T-helper 2 cell (primary cell): ENCODE measurements around the gene PGLYRP1.

ENCODE experiments used
- DNase-seq, 5 experiments: peaks; one replicate each; pipeline versions ENCODE4 v3.0.0 to v3.0.0-alpha.2; 2012 to 2022

The PGLYRP1 gene

GRCh38 chr19:45999653-46000121 lies 23.2 kb downstream of the PGLYRP1 start:
- DNase-seq, result no peak

- DNase-seq, result no peak
These were observed 24.0 kb downstream of the PGLYRP1 start for GRCh38 chr19:45998834-45999233.

GRCh38 chr19:45996933-45997332 lies 25.9 kb downstream of the PGLYRP1 start:
- no peak for DNase-seq

GRCh38 chr19:45995715-45996385 lies 27.0 kb downstream of the PGLYRP1 start:
- DNase-seq, result no peak

GRCh38 chr19:45994998-45995714 lies 27.7 kb downstream of the PGLYRP1 start, which contains the start of gene CCDC61:
Gene CCDC61, plus strand, starts transcription at chr19:45995467. Its CDS starts 7,552 bp downstream, at chr19:46003019.
- peak; percentile 81 to 99 (median 94) for DNase-seq

GRCh38 chr19:45994456-45994997 lies 28.3 kb downstream of the PGLYRP1 start:
- DNase-seq, result no peak

GRCh38 chr19:45990113-45990728 lies 32.6 kb downstream of the PGLYRP1 start:
- DNase-seq, result no peak

- no peak for DNase-seq
These were observed 37.5 kb downstream of the PGLYRP1 start for GRCh38 chr19:45985321-45985720.

- DNase-seq, result no peak
These were observed 41.5 kb downstream of the PGLYRP1 start for GRCh38 chr19:45981350-45981749.

GRCh38 chr19:45978156-45978555 lies 44.7 kb downstream of the PGLYRP1 start:
- DNase-seq, result peak in 1 of 5 experiments; percentile 67

- DNase-seq, result no peak
These were observed 46.7 kb downstream of the PGLYRP1 start for GRCh38 chr19:45976178-45976577.

- no peak for DNase-seq
These were observed 47.4 kb downstream of the PGLYRP1 start for GRCh38 chr19:45975306-45976070.

- DNase-seq, result peak in 2 of 5 experiments; percentile 6 to 52
These were observed 49.1 kb downstream of the PGLYRP1 start, which contains the start of gene NOVA2 for GRCh38 chr19:45973553-45974338. Gene NOVA2, minus strand, starts transcription at chr19:45973865. Its CDS starts 514 bp downstream, at chr19:45973351.

GRCh38 chr19:45972947-45973540 lies 49.8 kb downstream of the PGLYRP1 start:
- DNase-seq, result no peak

- DNase-seq, result peak in 2 of 5 experiments; percentile 20 to 57
These were observed 50.5 kb downstream of the PGLYRP1 start for GRCh38 chr19:45972081-45972946.

- DNase-seq, result no peak
These were observed 51.5 kb downstream of the PGLYRP1 start for GRCh38 chr19:45971260-45971902.

- DNase-seq, result no peak
These were observed 53.2 kb downstream of the PGLYRP1 start for GRCh38 chr19:45969676-45970075.
